HG02885 (cell line): Measurements from ENCODE around the gene EFCAB6.

Experiments used
- ATAC-seq: cut with Tn5 transposase; IDR thresholded peaks from one replicate; pipeline ENCODE4 v1.9.1; 2021; ENCODE audit warnings: mild to moderate bottlenecking; ENCODE audit not compliant: unreplicated experiment, poor library complexity

EFCAB6 gene

DNA sequence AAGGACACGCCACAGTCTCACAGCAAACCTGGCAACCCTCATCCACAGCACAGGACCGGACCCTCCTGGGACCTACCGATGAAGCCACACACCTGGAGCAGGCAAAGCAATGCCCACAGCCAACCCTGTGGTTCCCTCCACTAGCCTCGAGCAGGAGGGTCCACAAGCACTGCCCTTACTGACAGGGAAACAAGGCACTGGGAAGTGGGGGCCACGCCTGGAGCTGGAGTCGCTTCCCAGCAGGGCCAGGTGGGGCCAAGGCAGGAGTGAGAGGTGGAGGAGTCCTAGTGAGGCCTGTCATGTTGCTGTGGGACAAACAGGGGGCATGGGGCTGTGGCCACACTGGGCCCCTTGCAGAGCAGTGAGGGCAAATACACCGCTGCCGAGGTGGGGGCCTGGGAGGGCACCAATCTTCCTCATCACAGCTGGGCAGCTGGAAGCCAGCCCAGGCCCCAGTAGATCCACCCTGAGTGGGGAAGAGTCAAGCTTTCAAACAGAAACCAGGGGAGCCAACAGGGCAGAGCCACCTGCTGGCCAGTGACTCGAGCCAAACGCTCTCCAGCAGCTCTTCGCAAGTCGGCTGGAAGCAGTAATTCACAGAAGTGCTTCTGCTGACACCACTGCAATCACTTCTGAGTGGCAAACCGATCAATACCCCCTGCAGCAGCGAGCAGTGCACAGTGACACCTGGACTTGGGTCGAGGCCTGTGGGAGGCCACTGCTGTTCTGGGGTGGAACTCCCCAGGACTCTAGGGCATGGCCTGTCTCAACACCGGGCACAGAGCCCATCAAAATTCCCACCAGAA, 36.5 kb upstream of the EFCAB6 start:
- ATAC-seq, result no peak

DNA sequence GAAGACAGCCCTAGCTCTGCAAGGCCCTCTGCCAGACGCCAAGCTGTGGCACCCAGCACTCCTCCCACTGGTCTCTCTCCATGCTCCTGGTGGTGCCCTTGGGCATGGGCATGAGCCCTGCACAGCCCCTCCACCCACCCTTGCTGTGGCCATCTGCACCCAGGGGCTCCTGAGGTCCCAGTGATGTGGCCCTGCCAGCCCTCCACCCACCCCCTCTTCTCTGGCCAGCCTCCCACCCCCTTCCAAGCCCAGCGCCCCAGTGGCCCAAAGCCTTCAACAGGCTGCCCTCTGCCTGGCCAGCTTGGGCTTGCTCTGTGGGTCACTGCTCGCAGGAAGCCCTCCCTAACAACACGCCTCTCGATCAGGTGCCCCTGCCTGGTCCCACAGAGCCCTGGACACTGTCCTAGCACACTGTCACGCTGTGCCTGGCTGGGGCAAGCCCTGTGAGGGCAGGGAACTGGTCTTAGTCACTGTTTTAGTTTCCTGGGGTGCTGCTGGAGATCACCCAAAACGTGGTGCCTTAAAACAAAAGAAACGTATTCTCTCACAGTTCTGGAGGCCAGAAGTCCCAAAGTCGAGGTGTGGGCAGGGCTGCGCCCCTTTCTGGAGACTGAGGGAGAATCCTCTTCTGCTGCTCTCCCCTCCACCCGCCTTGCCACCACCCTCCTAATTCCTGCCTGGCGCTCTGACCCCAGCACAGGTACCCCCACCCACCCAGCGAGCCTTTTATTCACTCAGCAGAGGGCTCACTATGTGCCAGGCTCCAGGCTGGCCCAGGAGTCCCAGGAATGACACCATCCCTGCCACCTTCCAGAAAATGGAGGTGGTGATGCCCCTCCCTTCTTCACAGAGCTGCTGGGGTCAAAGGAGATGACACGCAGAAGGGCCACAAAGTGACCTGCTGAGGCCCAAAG, 35.5 kb upstream of the EFCAB6 start:
- ATAC-seq, result no peak

DNA sequence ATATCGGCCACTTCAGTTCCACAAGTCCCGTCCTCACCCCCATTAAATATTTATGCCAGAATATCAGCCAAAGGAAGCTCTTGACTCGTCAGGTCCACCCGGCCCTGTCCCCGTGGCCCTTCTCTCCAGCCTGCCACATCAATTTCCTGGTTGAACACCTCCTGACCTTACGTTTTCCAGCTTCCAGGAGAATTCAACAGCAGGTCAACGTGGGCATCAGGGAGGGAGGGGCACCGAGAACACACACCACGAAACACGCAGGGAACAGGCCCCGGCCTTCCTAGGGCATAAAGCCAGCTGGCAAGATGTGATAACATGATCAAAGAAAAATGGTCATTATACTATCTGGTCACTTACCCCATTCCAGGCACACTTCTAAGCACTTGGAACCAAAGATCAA, 34.9 kb upstream of the EFCAB6 start:
- ATAC-seq, result no peak

GRCh38 chr22:43845981-43846380, 33.9 kb upstream of the EFCAB6 start:
- ATAC-seq, result no peak

DNA sequence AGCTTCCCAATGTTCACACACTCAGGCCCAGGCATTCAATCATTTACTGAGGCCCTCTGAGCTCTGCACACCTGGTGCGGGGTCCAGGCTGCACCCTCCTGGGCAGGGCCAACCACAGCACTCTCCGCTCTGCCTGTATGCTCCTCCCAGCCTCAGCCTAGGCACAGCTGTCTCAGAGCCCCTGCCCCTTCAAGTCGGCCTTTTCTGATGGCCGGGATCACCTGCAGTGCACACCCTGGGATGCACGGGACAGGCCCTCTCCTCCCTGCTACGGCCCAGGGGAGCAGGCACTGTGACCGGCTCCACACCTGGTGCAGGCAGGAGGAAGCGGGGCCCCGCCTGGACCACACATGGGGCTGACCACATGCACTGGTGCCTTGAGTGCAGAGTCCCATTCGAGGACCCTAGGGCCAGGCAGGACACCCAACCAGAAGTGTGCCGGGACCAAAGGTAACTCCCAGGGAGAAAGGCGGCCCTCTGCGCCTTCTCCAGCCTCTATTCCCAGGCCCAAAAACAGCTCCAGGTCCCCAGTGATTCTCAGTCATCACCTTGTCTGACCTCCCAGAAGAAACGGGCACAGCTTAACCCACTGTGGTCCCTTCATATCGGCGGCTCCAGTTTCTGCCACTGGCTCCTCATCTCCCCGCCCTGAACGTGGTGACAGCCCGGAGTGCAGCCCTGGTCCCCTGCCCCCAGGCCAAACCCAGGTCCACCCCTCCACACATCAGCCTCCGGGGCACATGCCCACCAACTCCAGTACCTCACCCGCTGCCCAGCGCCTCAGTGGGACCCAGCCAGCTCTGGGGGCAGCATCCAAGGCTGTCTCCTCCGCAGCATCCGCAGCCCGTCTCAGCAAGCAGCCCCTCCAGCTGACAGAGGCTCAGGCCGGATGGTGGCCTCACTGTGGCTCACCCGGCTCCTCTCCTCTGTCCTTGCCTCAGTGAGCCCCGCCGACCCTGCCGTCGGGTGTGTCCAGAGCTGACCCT, 32.7 kb upstream of the EFCAB6 start:
- no peak for ATAC-seq

GRCh38 chr22:43843783-43844530, 31.9 kb upstream of the EFCAB6 start:
- no peak for ATAC-seq

- no peak for ATAC-seq
Measured at GRCh38 chr22:43841742-43842141, 29.6 kb upstream of the EFCAB6 start.

- no peak for ATAC-seq
Measured at GRCh38 chr22:43840851-43841250, 28.7 kb upstream of the EFCAB6 start.

DNA sequence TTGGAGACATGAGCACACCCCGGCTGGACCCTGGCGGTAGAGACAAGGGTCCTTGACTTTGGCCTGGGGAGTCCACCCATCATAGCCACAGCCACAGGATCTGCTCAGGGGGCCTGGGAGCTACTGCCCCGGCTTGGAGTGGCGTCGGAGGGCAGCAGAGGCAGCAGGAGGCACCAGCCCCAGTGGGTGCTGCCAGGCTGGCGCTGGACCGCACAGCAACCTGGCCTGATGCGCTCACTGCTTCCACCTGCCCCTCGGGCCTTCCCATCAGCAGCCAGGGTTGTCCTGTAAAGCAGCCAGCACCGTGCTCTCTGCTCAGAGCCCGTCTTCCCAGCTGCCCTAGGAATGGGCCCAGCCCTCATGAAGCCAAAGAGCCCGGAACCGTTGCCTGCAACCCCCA, 28.3 kb upstream of the EFCAB6 start:
- ATAC-seq, result no peak

GRCh38 chr22:43839781-43840180, 27.7 kb upstream of the EFCAB6 start:
- ATAC-seq, result no peak

- ATAC-seq, result no peak
Measured at GRCh38 chr22:43838571-43839307, 26.6 kb upstream of the EFCAB6 start.

DNA sequence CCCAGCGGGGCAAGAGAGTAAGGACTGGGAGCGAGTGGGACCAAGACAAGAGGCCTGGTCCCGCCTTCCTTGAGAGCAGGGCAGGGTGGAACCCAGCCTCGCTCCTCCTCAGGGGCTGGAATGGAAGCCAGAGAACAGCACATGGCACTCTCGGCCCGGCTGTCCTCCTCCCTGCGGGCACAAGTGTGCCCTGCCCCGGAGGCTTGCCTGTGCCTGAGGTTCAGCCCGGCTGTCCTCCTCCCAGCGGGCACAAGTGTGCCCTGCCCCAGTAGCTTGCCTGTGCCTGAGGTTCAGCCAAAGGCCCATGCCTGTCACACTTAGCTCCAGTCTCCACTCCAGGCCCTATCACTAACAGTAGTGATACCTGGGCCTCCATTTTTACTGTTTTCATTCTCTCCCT, 26.1 kb upstream of the EFCAB6 start:
- no peak for ATAC-seq

- no peak for ATAC-seq
Measured at GRCh38 chr22:43837666-43838065, 25.6 kb upstream of the EFCAB6 start.

DNA sequence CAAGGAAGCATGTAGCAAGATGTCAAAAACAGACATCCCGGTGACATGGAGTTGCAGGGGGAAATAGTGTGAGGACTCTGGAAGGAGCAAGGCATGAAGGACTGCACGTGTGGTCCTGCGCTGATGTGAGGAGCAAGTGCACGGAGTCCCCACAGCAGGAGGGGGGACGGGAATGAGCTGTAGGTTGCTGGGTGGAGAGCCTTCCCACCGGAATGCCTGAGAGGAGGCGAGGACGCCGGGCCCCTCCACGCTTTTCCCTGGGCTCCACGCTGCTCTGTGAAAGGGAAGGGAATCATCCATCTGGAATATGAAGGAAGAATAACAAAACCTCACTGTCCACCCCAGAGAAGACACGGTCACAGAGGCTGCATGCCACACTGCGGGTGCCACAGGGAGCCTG, 23.6 kb upstream of the EFCAB6 start:
- ATAC-seq, result no peak

- no peak for ATAC-seq
Measured at GRCh38 chr22:43835166-43835565, 23.1 kb upstream of the EFCAB6 start.

DNA sequence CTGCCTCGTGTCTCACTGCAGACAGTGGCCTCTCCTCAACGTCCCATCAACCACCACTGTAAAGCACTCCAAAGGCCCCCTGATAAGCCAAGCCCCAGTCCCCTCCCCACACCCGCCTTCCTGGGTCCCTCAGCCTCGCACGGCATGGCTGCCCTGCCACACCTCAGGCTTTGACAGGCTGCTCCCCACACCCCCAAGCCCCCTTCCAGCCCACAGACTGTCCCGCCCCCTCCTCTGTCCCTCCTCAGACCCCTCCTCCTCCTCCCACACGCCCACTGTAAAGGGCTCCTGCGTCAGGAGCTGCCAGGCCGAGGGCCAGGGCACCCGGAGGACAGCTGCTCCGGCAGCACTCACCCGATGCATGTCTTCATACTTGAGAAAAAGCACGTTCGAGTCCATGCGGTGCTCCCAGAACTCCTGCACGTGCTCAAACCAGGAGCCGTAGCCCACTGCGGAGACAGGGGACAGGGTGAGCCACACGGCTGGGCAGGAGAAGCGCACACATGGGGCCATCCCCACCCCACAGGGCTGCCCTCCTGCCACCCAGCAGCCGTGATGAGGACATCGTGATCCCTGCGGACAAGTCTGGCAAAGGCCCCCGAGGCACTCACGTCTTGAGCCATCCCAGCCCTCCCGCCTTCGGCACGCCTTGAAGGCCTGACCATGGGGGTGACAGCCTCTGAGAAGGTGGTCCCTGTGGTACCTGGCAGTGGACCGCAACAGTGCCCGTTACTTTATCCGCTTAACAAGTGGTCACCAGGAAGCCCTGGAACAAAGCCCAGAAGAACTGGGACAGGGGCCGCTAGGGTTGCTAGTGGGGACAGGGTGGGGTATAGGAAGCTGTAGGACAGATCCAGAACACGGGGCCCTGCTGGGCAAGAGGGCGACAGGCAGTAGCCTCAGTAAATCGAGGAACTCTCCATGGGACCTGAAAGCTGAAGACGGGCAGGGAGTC, 21.5 kb upstream of the EFCAB6 start:
- ATAC-seq, result no peak

- no peak for ATAC-seq
Measured at GRCh38 chr22:43832393-43833265, 20.5 kb upstream of the EFCAB6 start.
